ENCODE results near the gene MYO5A. TPM values are rescaled to one million over a fixed set of nuclear protein-coding genes. Genes with fewer than 3 reads are reported as not detected.

The MYO5A gene
- total RNA-seq, 1 experiment from 2014 or later: 9.9 TPM

- Mint-ChIP-seq H3K4me3 (ENCODE audit: unreplicated experiment) (no peak overlapping the region), H3K9me3 (ENCODE audit: unreplicated experiment) (no peaks in the 10 kb centered on the region), H3K27ac (ENCODE audit: unreplicated experiment) (no peak overlapping the region), H3K36me3 (ENCODE audit: insufficient read depth, unreplicated experiment) (peaks cover 38% of the 10 kb centered on the region), H3K4me1 (ENCODE audit: low read depth, unreplicated experiment) (peaks cover 21% of the 10 kb centered on the region), H3K27me3 (ENCODE audit: insufficient read depth, unreplicated experiment) (no peaks in the 10 kb centered on the region)
- Histone ChIP-seq H3K4me3 (ENCODE audit: low read depth, low read length) (no peak overlapping the region), H3K36me3 (ENCODE audit: control insufficient read depth, insufficient read depth, low read length) (no peaks in the 10 kb centered on the region), H3K27me3 (replicated peaks; ENCODE audit: control insufficient read depth, insufficient read depth, low read length) (no peaks in the 10 kb centered on the region), H3K9me3 (no peaks in the 10 kb centered on the region), H3K4me1 (peaks cover 3% of the 10 kb centered on the region; the same call in 1 of the 2 replicates)
- TF ChIP-seq, protein P1, sequence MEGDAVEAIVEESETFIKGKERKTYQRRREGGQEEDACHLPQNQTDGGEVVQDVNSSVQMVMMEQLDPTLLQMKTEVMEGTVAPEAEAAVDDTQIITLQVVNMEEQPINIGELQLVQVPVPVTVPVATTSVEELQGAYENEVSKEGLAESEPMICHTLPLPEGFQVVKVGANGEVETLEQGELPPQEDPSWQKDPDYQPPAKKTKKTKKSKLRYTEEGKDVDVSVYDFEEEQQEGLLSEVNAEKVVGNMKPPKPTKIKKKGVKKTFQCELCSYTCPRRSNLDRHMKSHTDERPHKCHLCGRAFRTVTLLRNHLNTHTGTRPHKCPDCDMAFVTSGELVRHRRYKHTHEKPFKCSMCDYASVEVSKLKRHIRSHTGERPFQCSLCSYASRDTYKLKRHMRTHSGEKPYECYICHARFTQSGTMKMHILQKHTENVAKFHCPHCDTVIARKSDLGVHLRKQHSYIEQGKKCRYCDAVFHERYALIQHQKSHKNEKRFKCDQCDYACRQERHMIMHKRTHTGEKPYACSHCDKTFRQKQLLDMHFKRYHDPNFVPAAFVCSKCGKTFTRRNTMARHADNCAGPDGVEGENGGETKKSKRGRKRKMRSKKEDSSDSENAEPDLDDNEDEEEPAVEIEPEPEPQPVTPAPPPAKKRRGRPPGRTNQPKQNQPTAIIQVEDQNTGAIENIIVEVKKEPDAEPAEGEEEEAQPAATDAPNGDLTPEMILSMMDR (IDR thresholded peaks at IDR 0.05; ENCODE audit: insufficient read depth in 1 of 2, low read depth in 1 of 2, low read length in 1 of 2, severe bottlenecking in 1 of 2, unreplicated experiment in 1 of 2): no peak
- BruUV-seq (replicated peaks): no TSS peak
- ChIA-PET CTCF (interaction anchor here (0.7 kb wide), 2 partner anchors 155 to 304 kb away, joined by 3 to 5 read pairs; no protein-coding TSS in a partner anchor), POLR2A (no interaction called here)
- DNase-seq: no peak
- intact Hi-C loops (cut with micrococcal nuclease; ENCODE audit: unreplicated experiment): no loop called here
Observed at GRCh38 chr15:52558196-52558595, 29.5 kb upstream of the MYO5A start.

- intact Hi-C loops (cut with micrococcal nuclease; ENCODE audit: unreplicated experiment): no loop called here
- Mint-ChIP-seq H3K9me3 (ENCODE audit: unreplicated experiment) (no peaks in the 10 kb centered on the region), H3K27ac (ENCODE audit: unreplicated experiment) (no peak overlapping the region), H3K4me3 (ENCODE audit: unreplicated experiment) (no peak overlapping the region), H3K36me3 (ENCODE audit: insufficient read depth, unreplicated experiment) (peaks cover 32% of the 10 kb centered on the region), H3K4me1 (ENCODE audit: low read depth, unreplicated experiment) (peaks cover 21% of the 10 kb centered on the region), H3K27me3 (ENCODE audit: insufficient read depth, unreplicated experiment) (no peaks in the 10 kb centered on the region)
- Histone ChIP-seq H3K9me3 (no peaks in the 10 kb centered on the region), H3K36me3 (ENCODE audit: control insufficient read depth, insufficient read depth, low read length) (no peaks in the 10 kb centered on the region), H3K4me3 (ENCODE audit: low read depth, low read length) (no peak overlapping the region), H3K27me3 (replicated peaks; ENCODE audit: control insufficient read depth, insufficient read depth, low read length) (no peaks in the 10 kb centered on the region), H3K4me1 (peaks cover 3% of the 10 kb centered on the region; the same call in 1 of the 2 replicates)
- ChIA-PET POLR2A (no interaction called here), CTCF (no interaction called here)
- BruUV-seq (replicated peaks): no TSS peak
- TF ChIP-seq, protein P1 (IDR thresholded peaks at IDR 0.05; ENCODE audit: insufficient read depth in 1 of 2, low read depth in 1 of 2, low read length in 1 of 2, severe bottlenecking in 1 of 2, unreplicated experiment in 1 of 2): no peak
- no peak for DNase-seq
Observed at GRCh38 chr15:52557274-52557641, 28.6 kb upstream of the MYO5A start.

DNA sequence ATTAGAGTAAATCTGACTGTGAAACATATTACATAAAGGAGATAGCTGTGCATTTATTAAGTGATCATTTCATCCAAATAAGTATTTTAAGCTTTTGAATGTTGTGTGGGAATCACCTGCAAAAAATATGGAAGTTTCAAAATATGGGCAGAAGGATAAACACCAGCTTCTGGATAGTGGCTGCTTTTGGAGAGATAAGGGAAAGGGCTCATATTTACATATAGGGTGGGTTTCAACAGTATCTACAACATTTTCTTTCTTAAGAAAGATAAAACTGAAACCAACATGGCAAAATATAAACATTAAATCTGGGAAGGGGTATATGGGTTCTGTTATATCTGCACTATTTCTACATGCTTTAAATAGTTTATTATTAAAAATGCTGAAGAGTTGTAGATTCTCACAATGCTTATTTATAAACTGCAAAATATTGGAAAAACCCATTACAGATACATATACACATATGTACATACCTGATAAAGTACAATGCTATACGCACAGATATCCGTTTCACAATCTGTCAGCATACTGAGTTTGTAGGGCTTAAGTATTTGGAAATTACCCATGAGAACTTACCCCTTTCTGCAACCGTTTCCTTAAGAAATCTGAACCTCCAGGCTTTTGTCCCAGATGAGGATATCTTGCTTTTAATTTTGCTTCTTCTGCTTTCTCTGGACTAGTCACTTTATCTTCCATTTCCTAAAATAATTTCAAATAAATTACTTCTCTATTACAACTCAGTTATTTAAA is 28.0 kb upstream of the MYO5A start:
- POLR2A ChIA-PET: no interaction called here
- CTCF ChIA-PET: no interaction called here
- Histone ChIP-seq H3K27me3 (replicated peaks; ENCODE audit: control insufficient read depth, insufficient read depth, low read length) (no peaks in the 10 kb centered on the region), H3K36me3 (ENCODE audit: control insufficient read depth, insufficient read depth, low read length) (no peaks in the 10 kb centered on the region), H3K4me3 (ENCODE audit: low read depth, low read length) (no peak overlapping the region), H3K4me1 (peaks cover 3% of the 10 kb centered on the region; the same call in 1 of the 2 replicates), H3K9me3 (no peaks in the 10 kb centered on the region)
- no peak for DNase-seq
- intact Hi-C loops (cut with micrococcal nuclease; ENCODE audit: unreplicated experiment): no loop called here
- TF ChIP-seq, protein P1 (IDR thresholded peaks at IDR 0.05; ENCODE audit: insufficient read depth in 1 of 2, low read depth in 1 of 2, low read length in 1 of 2, severe bottlenecking in 1 of 2, unreplicated experiment in 1 of 2): no peak
- Mint-ChIP-seq H3K27ac (ENCODE audit: unreplicated experiment) (no peak overlapping the region), H3K27me3 (ENCODE audit: insufficient read depth, unreplicated experiment) (no peaks in the 10 kb centered on the region), H3K36me3 (ENCODE audit: insufficient read depth, unreplicated experiment) (peaks cover 32% of the 10 kb centered on the region), H3K4me3 (ENCODE audit: unreplicated experiment) (no peak overlapping the region), H3K9me3 (ENCODE audit: unreplicated experiment) (no peaks in the 10 kb centered on the region), H3K4me1 (ENCODE audit: low read depth, unreplicated experiment) (peaks cover 21% of the 10 kb centered on the region)
- no TSS peak for BruUV-seq (replicated peaks)
